HG02885 (cell line): ENCODE data around the gene RPP30.
"Not testable (repeated sequence)": the region's sequence is repeated elsewhere in the genome, so short reads cannot be mapped to it uniquely, and the experiment has no call there.

Source experiments
- ATAC-seq: cut with Tn5 transposase; IDR thresholded peaks from one replicate; pipeline ENCODE4 v1.9.1; 2021; ENCODE audit warnings: mild to moderate bottlenecking; ENCODE audit not compliant: unreplicated experiment, poor library complexity

RPP30 gene

GRCh38 chr10:90866050-90866598, 5.7 kb upstream of the RPP30 start:
- no peak for ATAC-seq

DNA sequence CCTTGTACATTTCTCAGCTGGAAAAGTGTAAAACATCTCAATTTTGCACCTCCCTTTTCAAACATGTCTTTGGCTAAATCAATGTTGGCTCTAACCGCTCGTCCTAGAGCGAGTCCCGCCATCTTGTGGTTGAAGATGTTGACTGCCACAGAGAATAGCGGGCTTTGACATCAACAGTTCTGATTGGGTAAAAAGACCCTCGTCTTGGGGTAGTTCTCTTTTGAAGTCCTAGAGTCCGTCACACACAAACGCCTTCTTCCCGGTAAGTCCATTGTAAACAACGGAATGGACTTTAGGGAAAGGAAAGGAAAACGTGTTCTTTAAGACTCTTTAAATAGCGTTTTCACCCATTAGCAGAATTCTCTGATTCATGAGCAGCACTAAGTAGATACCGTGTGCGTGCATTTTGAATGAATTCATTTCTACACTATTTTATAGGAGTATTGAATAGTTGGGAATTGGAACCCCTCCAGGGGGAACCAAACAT, 452 bp upstream of the RPP30 start:
- ATAC-seq, result peak; percentile 56

DNA sequence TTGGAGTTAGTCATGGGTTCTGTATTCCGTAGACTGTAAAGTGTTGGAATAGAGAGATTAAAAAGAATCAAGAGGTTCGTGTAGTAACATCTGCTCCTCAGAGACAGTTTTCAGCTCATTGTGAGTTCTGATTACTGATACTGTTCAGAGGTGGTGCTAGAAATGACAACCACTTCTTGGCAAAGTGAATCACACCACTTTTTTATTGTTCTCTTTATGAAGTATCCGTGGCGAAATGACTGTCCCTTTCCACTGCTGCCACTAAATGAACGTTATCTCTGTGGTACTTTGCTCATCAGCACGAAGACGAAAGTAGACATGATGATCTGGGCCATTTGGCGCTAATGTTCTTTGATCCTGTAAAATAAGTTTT, 860 bp downstream of the RPP30 start:
- peak; percentile 6 for ATAC-seq

DNA sequence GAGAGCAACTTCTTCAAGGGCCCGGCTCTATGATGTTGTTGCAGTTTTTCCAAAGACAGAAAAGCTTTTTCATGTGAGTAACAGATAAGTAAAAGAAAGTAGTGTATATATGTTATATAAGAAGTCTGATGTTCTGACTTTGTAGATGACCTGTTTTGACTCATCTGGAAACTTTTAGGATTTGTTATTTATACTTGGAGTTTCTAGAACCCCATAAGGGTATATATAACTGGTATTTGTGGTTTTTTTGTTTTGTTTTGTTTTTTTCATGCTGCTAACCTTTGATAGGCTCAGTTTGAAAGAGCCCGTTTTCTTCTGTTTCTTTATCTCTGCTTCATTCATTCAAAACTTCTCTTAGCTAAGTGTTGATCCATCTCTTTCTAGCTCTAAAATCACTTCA, 7.3 kb downstream of the RPP30 start:
- no peak for ATAC-seq

- not testable (repeated sequence) for ATAC-seq
Observed at GRCh38 chr10:90880059-90880719, 8.4 kb downstream of the RPP30 start.

GRCh38 chr10:90884431-90884830, 12.7 kb downstream of the RPP30 start:
- ATAC-seq, result no peak

GRCh38 chr10:90885176-90885575, 13.4 kb downstream of the RPP30 start:
- ATAC-seq, result no peak

DNA sequence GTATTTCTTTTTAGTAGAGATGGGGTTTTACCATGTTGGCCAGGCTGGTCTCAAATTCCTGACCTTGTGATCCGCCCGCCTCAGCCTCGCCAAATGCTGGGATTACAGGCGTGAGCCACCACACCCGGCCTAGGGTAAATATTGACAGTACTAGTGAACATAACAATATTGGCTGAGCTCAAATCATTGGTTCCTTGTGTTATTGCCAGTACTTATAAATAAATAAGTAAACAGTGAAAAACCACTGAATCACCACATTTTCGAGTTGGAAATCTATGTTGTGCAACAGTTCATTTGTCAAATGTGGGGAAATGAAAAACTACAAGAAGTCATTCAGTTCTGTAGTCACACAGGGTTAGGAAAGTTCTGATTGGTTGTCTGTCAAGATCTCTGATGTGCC, 15.8 kb downstream of the RPP30 start:
- ATAC-seq, result no peak

DNA sequence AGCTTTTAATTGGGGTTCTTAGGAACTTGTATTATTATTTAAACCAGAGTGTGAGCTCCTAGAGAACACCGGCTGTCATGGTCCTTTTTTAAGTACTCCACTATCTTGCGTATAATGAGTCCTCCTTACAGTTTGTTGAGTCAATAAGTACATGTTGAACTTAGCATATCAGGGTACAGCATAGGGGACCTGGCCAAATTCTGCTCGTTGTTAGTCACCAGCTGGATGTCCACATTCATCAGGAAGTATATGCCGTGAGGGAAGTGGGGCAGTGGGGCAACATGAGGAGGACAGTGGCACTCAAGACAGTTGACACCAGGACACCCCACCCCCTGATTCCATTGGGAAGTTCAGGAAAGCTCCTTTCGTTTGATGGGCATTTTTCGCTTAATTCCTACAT, 16.6 kb downstream of the RPP30 start:
- ATAC-seq, result no peak

DNA sequence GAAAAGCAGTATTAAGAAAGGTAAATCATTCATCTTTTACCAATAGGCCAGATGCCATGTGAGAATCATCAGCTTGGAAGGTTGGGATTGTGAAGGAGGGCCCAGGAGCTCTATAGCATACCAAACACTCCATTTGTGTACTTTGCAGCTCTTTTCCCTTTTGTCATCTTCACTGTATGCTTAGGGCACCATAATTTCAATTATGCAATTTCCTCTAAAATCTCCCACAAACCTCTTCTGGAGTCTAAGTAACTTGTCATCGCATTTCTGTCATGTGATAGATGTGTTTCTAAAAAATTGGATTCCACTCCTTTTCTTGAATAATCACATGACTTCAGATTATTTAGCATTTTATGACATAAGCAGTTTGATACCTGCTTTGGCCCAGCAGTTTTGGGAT, 17.9 kb downstream of the RPP30 start:
- no peak for ATAC-seq

DNA sequence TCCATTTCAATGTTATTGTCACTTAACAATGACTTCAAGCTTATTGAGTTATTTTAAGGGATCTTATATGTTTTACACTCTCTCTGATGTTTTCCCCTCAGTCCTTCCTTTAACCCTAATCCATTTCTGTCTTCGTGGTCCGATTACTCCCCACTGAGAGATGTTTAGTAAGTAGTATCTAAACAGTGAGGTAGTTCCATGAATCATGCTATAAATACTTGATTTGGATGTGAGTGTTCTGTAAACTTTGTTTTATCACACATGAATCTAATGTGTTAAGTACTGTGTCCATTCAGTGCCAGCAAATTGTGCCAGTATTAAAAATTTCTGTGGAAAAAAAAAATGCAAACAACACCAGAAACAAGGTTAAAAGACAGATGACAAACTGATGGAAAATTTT, 18.6 kb downstream of the RPP30 start:
- ATAC-seq, result no peak

GRCh38 chr10:90893190-90893589, 21.4 kb downstream of the RPP30 start:
- ATAC-seq, result no peak

GRCh38 chr10:90896916-90897315, 25.1 kb downstream of the RPP30 start:
- not testable (repeated sequence) for ATAC-seq

DNA sequence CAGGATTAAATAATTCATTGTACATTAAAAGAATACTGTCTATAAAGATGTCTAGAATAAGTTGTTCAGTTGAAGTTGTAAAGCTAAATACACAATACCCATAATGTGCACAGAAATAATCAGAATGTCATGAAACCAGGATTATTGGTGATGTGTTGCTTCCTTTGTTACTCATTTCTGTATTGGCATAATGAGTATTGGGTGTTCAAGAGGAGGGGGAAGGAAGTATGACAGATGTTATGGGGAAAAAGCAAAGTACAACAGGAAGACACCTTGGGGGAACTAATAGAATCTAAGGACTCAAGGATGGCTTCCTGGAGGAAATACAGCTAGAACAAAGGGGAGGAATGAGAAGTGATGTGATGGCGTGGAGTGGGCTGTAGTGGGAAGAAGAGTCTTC, 34.2 kb downstream of the RPP30 start:
- ATAC-seq, result no peak

DNA sequence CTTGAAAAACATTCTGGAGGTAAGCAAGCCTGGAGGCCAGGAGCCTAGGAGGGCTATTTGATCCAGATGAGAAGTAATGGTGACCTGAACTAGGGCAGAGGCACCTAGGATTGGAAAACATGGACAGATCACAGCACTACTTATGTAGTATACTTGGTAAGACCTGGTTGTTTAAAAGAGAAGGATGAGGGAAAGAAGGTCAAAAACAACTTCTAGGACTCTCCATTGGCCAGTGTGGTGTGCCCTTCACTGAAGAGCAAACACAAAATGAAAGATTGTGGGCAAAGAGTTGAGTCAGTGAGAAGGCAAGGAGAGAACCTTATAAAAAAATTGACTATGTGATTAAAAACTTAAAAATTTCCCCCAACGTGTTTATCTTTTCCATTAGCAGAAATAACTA, 34.8 kb downstream of the RPP30 start:
- ATAC-seq, result no peak

GRCh38 chr10:90911133-90912051, 39.6 kb downstream of the RPP30 start:
- peak; percentile 82 for ATAC-seq

- ATAC-seq, result no peak
Observed at GRCh38 chr10:90912174-90912573, 40.4 kb downstream of the RPP30 start.

- ATAC-seq, result no peak
Observed at GRCh38 chr10:90912854-90913479, 41.2 kb downstream of the RPP30 start.

DNA sequence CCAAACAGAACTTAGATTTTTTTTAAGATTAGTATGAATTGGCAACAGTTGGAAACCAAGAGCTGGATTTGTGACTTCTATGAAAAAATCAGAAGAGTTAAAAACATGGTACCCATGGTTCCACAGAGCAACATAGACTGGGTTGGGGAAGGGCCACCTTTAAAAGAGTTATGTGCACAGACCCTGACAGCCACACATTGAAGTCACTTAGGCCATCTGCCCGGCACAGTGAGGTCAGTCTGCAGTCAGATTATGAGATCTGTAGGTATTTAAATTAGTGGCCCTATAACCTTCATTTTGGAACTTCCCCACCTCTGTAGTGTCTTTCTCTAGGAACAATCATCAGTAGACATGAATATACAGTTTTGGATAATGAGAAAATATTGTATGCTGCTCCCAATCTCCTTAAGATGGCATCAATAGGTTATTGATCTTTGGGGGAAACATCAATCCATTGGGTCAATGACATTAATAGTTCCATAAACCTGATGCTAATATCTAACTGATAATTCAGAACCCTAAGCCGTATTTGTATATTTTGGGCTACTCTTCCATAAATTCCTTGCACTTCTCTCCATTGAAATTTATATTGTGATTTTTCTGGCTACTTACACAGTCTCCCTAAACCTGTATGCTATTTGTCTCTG, 42.1 kb downstream of the RPP30 start:
- no peak for ATAC-seq

DNA sequence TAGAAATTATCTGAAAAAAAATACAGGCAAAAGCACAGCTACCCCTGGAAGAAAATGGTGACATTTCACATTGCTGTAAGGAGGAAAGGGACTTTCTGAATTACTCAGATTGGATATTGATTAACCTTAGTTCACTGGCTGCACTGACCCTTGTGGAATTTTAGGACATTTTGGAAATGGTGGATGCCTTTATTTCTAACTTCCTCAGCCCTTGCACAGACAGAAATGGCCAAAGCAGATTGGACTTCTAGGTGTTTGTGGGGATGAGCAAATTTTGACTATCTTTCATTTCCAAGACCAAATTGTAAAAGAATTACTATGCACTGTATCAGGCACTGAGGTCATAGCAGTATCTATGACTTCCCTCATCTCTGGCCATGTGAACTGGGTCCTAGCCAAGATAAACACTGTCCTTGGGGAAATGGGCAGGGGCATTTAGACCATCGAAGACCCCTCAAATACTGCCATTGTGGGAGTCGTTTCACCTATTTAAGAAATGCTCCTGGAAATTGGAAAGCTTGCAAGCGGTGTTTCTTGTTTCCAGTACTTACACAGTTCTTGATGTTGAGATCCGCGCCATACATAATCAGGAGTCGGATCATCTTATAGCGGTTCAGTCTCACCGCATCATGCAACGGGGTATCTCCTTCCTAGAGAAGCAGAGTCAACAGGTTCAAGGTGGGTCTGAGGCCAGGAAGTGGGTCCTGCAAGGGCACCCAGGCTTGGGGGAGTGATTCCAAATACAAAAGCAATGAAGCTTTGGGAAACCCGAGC, 43.4 kb downstream of the RPP30 start:
- ATAC-seq, result no peak
